KG1 (cell line): ENCODE measurements around the gene PKDCC.

Source experiments
- DNase-seq: peaks from one replicate; lab custom pipeline; 2025; lab: John Stamatoyannopoulos, UW

Gene PKDCC

GRCh38 chr2:42047488-42048298, at the start of gene PKDCC:
TSS of gene PKDCC (plus strand) at chr2:42048021. CDS start at chr2:42048200, 179 bp downstream.
- DNase-seq, result no peak

GRCh38 chr2:41998186-41999127, 49.4 kb upstream of the PKDCC start:
- DNase-seq, result no peak

- DNase-seq, result no peak
Observed at GRCh38 chr2:41999128-41999480, 48.7 kb upstream of the PKDCC start.

GRCh38 chr2:41999592-42000281, 48.1 kb upstream of the PKDCC start:
- DNase-seq, result no peak

GRCh38 chr2:42001711-42002201, 46.1 kb upstream of the PKDCC start:
- no peak for DNase-seq

GRCh38 chr2:42007551-42007950, 40.3 kb upstream of the PKDCC start:
- DNase-seq, result no peak

- DNase-seq, result no peak
Observed at GRCh38 chr2:42008241-42008921, 39.4 kb upstream of the PKDCC start.

- DNase-seq, result no peak
Observed at GRCh38 chr2:42009657-42010580, 37.9 kb upstream of the PKDCC start.

GRCh38 chr2:42010743-42011298, 37.0 kb upstream of the PKDCC start:
- DNase-seq, result no peak

GRCh38 chr2:42012137-42012536, 35.7 kb upstream of the PKDCC start:
- no peak for DNase-seq

- no peak for DNase-seq
Observed at GRCh38 chr2:42012651-42013050, 35.2 kb upstream of the PKDCC start.

- DNase-seq, result no peak
Observed at GRCh38 chr2:42013409-42013808, 34.4 kb upstream of the PKDCC start.

- DNase-seq, result no peak
Observed at GRCh38 chr2:42021464-42021863, 26.4 kb upstream of the PKDCC start.

GRCh38 chr2:42025151-42025582, 22.7 kb upstream of the PKDCC start:
- no peak for DNase-seq

GRCh38 chr2:42026272-42026671, 21.5 kb upstream of the PKDCC start:
- DNase-seq, result no peak

GRCh38 chr2:42028571-42029148, 19.2 kb upstream of the PKDCC start:
- DNase-seq, result no peak

GRCh38 chr2:42029171-42029570, 18.6 kb upstream of the PKDCC start:
- no peak for DNase-seq

- no peak for DNase-seq
Observed at GRCh38 chr2:42029639-42030199, 18.1 kb upstream of the PKDCC start.

- no peak for DNase-seq
Observed at GRCh38 chr2:42030200-42030759, 17.5 kb upstream of the PKDCC start.
